Measurements from ENCODE around the gene CCDC185.

CCDC185 gene

GRCh38 chr1:223429821-223430220, 36.6 kb downstream of the CCDC185 start:
- DNase-seq (ENCODE audit: low read depth in 2 of 2), result no peak

- DNase-seq (ENCODE audit: low read depth in 2 of 2), result no peak
Observed at GRCh38 chr1:223430236-223430635, 37.0 kb downstream of the CCDC185 start.

GRCh38 chr1:223437151-223437550, 43.9 kb downstream of the CCDC185 start:
- DNase-seq (ENCODE audit: low read depth in 2 of 2), result no peak

- DNase-seq (ENCODE audit: low read depth in 2 of 2), result no peak
Observed at GRCh38 chr1:223443397-223443796, 50.2 kb downstream of the CCDC185 start.

DNA sequence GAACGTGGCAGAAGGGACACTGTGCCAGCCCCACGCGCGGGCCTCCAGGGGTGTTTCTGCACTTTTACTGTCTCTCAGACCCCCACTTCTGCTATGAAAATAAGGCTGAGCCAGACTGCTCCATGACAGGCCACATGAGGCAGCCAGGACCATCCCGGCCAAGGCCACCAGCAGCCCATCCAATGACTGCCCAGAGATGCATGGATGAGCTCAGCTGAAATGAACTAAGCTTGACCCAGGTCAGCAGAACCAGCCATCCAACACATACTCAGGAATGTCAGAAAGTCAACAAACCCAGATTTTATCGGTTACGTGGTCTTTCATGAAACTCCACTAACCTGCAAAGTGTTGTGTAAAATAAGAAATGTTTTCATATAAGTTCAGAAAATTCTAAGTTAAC, 51.2 kb downstream of the CCDC185 start:
- DNase-seq (ENCODE audit: low read depth in 2 of 2), result no peak
